Islet precursor cell (in vitro differentiated cells): Measurements from ENCODE around the gene ETS1.
"Not testable (repeated sequence)": the region's sequence is repeated elsewhere in the genome, so short reads cannot be mapped to it uniquely, and the experiment has no call there.

Source experiments
- DNase-seq: peaks from one replicate; pipeline ENCODE4 v3.0.0-alpha.2; 2018

Gene ETS1

GRCh38 chr11:128453444-128454336 is 133.7 kb downstream of the ETS1 start:
- DNase-seq: no peak

- DNase-seq: no peak
Observed at GRCh38 chr11:128451652-128452470, 135.5 kb downstream of the ETS1 start.

GRCh38 chr11:128450882-128451651 is 136.3 kb downstream of the ETS1 start:
- DNase-seq: no peak

- not testable (repeated sequence) for DNase-seq
Observed at GRCh38 chr11:128450425-128450824, 136.9 kb downstream of the ETS1 start.

- no peak for DNase-seq
Observed at GRCh38 chr11:128448981-128449713, 138.2 kb downstream of the ETS1 start.

GRCh38 chr11:128448200-128448886 is 139.0 kb downstream of the ETS1 start:
- peak; percentile 97 for DNase-seq

GRCh38 chr11:128447233-128447632 is 140.1 kb downstream of the ETS1 start:
- DNase-seq: no peak

GRCh38 chr11:128445921-128446320 is 141.4 kb downstream of the ETS1 start:
- not testable (repeated sequence) for DNase-seq

- no peak for DNase-seq
Observed at GRCh38 chr11:128437136-128437535, 150.2 kb downstream of the ETS1 start.

- no peak for DNase-seq
Observed at GRCh38 chr11:128434818-128435217, 152.5 kb downstream of the ETS1 start.

- DNase-seq: no peak
Observed at GRCh38 chr11:128434411-128434810, 152.9 kb downstream of the ETS1 start.

- DNase-seq: no peak
Observed at GRCh38 chr11:128432926-128433325, 154.4 kb downstream of the ETS1 start.

- no peak for DNase-seq
Observed at GRCh38 chr11:128431931-128432330, 155.4 kb downstream of the ETS1 start.

GRCh38 chr11:128428935-128429334 is 158.4 kb downstream of the ETS1 start:
- DNase-seq: no peak

GRCh38 chr11:128424851-128425285 is 162.5 kb downstream of the ETS1 start:
- DNase-seq: peak; percentile 69

GRCh38 chr11:128424271-128424711 is 163.1 kb downstream of the ETS1 start:
- DNase-seq: peak; percentile 65

- DNase-seq: peak; percentile 58
Observed at GRCh38 chr11:128422576-128423370, 164.6 kb downstream of the ETS1 start.

- DNase-seq: peak; percentile 81
Observed at GRCh38 chr11:128421577-128422330, 165.6 kb downstream of the ETS1 start.

- no peak for DNase-seq
Observed at GRCh38 chr11:128420951-128421350, 166.4 kb downstream of the ETS1 start.

GRCh38 chr11:128420265-128420664 is 167.1 kb downstream of the ETS1 start:
- peak; percentile 80 for DNase-seq
